ENCODE measurements around the gene ZMIZ1. TPM values are rescaled to one million over a fixed set of nuclear protein-coding genes. Genes with fewer than 3 reads are reported as not detected.

Gene ZMIZ1
- polyA plus RNA-seq, 2 of the 4 experiments (the other 2 are of a cell fraction): 8.1 to 30.3 TPM

DNA sequence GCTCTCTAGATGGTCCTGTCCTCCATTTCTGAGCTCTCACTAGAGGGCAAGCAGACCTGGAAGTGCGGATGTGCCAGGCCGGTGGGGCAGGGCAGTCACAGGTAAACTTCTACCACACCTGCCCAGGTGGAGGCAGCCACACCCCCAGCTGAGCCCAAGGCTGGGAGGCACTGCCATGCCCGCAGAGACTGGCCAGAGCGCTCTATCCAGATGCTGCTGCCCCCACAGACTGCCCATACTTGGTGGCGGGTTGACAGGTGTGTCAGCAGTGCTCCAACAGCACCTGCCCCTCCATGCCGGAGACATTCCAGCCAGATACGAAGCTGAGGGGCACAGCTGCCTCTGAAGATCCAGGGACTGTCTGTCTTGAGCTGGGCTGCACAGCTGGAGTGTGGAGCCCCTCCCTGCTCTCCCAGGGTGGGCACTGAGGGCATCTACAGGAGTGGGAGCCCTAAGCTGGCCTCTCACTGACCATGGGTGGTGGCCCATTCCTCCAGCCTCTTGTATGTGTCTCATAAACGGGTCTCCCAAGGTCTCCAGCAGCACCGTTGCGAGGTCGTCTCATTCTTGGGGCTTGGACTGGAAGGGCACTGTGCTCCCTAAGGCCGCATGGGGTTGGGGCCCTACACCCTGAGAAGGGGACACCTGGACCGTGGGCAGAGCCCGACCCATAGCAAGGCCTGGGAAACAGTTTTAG is 240.4 kb downstream of the ZMIZ1 start:
- FAIRE-seq (no peak), ATAC-seq (no peak), DNase-seq (ENCODE audit: low read depth in 1 of 2, low spot score in 1 of 2) (no peak)
- no peak overlapping the region for H3K27ac ChIP-seq
- H3K9me3 ChIP-seq: no peaks in the 10 kb centered on the region
- TF ChIP-seq BHLHE40 (IDR thresholded peaks at IDR 0.05; ENCODE audit: low read depth, low read length) (no peak), TP53 (CRISPR knock-in tag; IDR thresholded peaks at IDR 0.05) (no peak), GATA3 (IDR thresholded peaks at IDR 0.05; ENCODE audit: borderline replicate concordance) (no peak), HOXB13 (CRISPR knock-in tag; IDR thresholded peaks at IDR 0.05; ENCODE audit: low read depth) (no peak)
- no peak overlapping the region for H3K4me3 ChIP-seq
- WGBS (ENCODE audit: missing lambda C conversion rate): 90% methylated on average over 12 of the region's 14 CpGs
- POLR2A ChIA-PET: no interaction called here
- CTCF ChIA-PET: interaction anchor here (0.6 to 1.9 kb wide), 3 partner anchors 9 to 66 kb away, joined by 3 to 6 read pairs (median 3); no protein-coding TSS in a partner anchor
- H3K4me2 ChIP-seq: no peak overlapping the region
- H3K4me1 ChIP-seq: no peaks in the 10 kb centered on the region

DNA sequence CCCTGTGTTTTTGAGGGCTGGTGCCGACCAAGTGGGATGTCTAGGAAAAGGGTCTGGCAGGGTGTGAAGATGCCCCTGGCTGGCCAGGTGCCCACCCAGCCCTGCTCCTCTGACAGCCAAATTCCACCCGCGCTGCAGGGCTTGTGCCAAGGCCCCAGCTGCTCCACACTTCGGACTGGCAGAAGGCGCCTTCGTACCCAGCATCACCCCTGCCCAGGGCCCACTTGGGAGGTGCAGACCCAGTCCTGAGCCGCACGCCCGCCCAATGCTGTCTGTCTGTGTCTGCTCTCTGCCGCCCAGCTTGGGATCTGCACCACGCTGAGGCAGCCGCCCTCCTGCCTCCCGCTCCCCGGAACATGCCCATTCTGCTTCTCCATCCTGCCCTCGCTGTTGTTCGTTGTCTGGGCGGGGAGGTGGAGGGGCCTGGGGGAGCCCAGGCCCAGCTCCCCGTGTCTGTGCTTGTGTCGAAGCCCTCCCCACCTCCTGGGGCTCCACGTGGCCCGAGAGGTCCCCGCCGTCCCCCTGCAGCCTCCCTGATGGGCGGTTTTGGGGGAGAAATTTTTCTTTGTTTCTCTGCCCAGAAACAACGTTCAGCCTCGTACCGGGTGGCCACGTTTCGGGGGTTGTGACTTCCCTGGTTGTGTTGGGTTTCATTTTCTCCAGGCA is 241.6 kb downstream of the ZMIZ1 start:
- CTCF ChIA-PET: no interaction called here
- H3K9me3 ChIP-seq: no peaks in the 10 kb centered on the region
- H3K4me1 ChIP-seq: no peaks in the 10 kb centered on the region
- no peak overlapping the region for H3K4me3 ChIP-seq
- POLR2A ChIA-PET: no interaction called here
- DNase-seq (ENCODE audit: low read depth in 1 of 2, low spot score in 1 of 2) (no peak), ATAC-seq (no peak), FAIRE-seq (no peak)
- no peak for TF ChIP-seq NFE2L2 (conservative IDR thresholded peaks at IDR 0.05; ENCODE audit: low read length)
- TF ChIP-seq, protein P1, sequence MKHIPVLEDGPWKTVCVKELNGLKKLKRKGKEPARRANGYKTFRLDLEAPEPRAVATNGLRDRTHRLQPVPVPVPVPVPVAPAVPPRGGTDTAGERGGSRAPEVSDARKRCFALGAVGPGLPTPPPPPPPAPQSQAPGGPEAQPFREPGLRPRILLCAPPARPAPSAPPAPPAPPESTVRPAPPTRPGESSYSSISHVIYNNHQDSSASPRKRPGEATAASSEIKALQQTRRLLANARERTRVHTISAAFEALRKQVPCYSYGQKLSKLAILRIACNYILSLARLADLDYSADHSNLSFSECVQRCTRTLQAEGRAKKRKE (CRISPR knock-in tag; IDR thresholded peaks at IDR 0.05; ENCODE audit: low read depth): no peak
- TF ChIP-seq HOXA7 (CRISPR knock-in tag; IDR thresholded peaks at IDR 0.05): no peak
- no peak overlapping the region for H3K27ac ChIP-seq
- no peak overlapping the region for H3K4me2 ChIP-seq
- WGBS (ENCODE audit: missing lambda C conversion rate): 92% methylated on average over 29 of the region's 29 CpGs

DNA sequence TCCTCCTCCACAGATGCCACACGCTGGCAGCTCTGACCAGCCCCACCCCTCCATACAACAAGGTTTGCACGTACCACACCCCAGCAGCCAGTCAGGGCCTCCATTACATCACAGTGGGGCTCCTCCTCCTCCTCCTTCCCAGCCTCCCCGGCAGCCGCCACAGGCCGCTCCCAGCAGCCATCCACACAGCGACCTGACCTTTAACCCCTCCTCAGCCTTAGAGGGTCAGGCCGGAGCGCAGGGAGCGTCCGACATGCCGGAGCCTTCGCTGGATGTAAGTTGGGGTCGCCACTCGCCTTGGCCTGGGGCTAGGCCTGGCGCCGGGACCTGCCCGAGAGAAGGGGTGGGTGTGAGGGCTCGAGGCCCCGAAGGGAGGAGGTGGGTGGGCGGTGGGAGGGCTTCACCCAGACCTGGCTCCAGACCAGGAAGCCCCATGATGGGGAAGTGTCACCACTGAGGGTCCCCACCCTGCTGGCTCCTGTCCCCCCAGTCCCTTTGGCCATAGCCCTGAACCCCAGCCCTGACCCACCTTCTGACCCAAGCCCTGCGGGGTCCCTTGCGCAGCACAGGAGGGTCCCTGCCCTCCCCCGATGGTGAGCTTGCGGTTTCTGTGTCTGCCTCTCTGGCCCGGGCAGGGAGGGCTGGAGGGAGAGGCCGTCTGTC is 242.3 kb downstream of the ZMIZ1 start:
- no peak; a peak in 1 of 6 replicates for ATAC-seq
- Histone ChIP-seq H3K4me2 (no peak overlapping the region), H3K27ac (0 out of 6 replicates have a peak overlapping the region, but pooled peaks of 1 of the 2 experiments have one; percentile 26), H3K4me1 (no peaks in the 10 kb centered on the region), H3K4me3 (no peak overlapping the region), H3K9me3 (no peaks in the 10 kb centered on the region)
- TF ChIP-seq TFCP2L1 (CRISPR knock-in tag; IDR thresholded peaks at IDR 0.05) (no peak), PHF8 (IDR thresholded peaks at IDR 0.05; ENCODE audit: borderline replicate concordance, low read depth) (no peak), EHMT2 (IDR thresholded peaks at IDR 0.05; ENCODE audit: low read depth) (no peak), CBX8 (IDR thresholded peaks at IDR 0.05) (no peak), POLR2AphosphoS2 (conservative IDR thresholded peaks at IDR 0.05; ENCODE audit: low read length) (no peak), POLR2A (IDR thresholded peaks at IDR 0.05; ENCODE audit: low read length) (no peak), RAD21 (conservative IDR thresholded peaks at IDR 0.05 in 1 of 2, IDR thresholded peaks at IDR 0.05 in 1 of 2) (no peak), HOXB13 (CRISPR knock-in tag; IDR thresholded peaks at IDR 0.05; ENCODE audit: low read depth) (no peak)
- TF ChIP-seq, protein P2, sequence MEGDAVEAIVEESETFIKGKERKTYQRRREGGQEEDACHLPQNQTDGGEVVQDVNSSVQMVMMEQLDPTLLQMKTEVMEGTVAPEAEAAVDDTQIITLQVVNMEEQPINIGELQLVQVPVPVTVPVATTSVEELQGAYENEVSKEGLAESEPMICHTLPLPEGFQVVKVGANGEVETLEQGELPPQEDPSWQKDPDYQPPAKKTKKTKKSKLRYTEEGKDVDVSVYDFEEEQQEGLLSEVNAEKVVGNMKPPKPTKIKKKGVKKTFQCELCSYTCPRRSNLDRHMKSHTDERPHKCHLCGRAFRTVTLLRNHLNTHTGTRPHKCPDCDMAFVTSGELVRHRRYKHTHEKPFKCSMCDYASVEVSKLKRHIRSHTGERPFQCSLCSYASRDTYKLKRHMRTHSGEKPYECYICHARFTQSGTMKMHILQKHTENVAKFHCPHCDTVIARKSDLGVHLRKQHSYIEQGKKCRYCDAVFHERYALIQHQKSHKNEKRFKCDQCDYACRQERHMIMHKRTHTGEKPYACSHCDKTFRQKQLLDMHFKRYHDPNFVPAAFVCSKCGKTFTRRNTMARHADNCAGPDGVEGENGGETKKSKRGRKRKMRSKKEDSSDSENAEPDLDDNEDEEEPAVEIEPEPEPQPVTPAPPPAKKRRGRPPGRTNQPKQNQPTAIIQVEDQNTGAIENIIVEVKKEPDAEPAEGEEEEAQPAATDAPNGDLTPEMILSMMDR (IDR thresholded peaks at IDR 0.05): no peak
- TF ChIP-seq, protein P3, sequence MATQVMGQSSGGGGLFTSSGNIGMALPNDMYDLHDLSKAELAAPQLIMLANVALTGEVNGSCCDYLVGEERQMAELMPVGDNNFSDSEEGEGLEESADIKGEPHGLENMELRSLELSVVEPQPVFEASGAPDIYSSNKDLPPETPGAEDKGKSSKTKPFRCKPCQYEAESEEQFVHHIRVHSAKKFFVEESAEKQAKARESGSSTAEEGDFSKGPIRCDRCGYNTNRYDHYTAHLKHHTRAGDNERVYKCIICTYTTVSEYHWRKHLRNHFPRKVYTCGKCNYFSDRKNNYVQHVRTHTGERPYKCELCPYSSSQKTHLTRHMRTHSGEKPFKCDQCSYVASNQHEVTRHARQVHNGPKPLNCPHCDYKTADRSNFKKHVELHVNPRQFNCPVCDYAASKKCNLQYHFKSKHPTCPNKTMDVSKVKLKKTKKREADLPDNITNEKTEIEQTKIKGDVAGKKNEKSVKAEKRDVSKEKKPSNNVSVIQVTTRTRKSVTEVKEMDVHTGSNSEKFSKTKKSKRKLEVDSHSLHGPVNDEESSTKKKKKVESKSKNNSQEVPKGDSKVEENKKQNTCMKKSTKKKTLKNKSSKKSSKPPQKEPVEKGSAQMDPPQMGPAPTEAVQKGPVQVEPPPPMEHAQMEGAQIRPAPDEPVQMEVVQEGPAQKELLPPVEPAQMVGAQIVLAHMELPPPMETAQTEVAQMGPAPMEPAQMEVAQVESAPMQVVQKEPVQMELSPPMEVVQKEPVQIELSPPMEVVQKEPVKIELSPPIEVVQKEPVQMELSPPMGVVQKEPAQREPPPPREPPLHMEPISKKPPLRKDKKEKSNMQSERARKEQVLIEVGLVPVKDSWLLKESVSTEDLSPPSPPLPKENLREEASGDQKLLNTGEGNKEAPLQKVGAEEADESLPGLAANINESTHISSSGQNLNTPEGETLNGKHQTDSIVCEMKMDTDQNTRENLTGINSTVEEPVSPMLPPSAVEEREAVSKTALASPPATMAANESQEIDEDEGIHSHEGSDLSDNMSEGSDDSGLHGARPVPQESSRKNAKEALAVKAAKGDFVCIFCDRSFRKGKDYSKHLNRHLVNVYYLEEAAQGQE (IDR thresholded peaks at IDR 0.05): no peak
- TF ChIP-seq, protein P4, sequence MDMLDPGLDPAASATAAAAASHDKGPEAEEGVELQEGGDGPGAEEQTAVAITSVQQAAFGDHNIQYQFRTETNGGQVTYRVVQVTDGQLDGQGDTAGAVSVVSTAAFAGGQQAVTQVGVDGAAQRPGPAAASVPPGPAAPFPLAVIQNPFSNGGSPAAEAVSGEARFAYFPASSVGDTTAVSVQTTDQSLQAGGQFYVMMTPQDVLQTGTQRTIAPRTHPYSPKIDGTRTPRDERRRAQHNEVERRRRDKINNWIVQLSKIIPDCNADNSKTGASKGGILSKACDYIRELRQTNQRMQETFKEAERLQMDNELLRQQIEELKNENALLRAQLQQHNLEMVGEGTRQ (IDR thresholded peaks at IDR 0.05): no peak
- TF ChIP-seq, protein P5, sequence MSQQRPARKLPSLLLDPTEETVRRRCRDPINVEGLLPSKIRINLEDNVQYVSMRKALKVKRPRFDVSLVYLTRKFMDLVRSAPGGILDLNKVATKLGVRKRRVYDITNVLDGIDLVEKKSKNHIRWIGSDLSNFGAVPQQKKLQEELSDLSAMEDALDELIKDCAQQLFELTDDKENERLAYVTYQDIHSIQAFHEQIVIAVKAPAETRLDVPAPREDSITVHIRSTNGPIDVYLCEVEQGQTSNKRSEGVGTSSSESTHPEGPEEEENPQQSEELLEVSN (IDR thresholded peaks at IDR 0.05; ENCODE audit: borderline replicate concordance, low read depth): no peak
- no peak for DNase-seq (ENCODE audit: low read depth in 1 of 2, low spot score in 1 of 2)
- no peak for FAIRE-seq
- 91% methylated on average over 11 of the region's 26 CpGs for WGBS (ENCODE audit: missing lambda C conversion rate)
- CTCF ChIA-PET: interaction anchor here (1.6 kb wide), 1 partner anchor 36 kb away, joined by 4 read pairs; the partner anchor contains the start of gene PPIF
- POLR2A ChIA-PET: no interaction called here
